Bronchial epithelial cell (primary cell): ENCODE measurements around the gene P2RY11. TPM values are rescaled to one million over a fixed set of nuclear protein-coding genes. Genes with fewer than 3 reads are reported as not detected.
A peak's percentile ranks its signal among the peaks of the same experiment; 100 is the strongest.

Experiments used
- DNase-seq: peaks from one replicate; pipeline ENCODE4 v3.0.0-alpha.2; 2010; ENCODE audit warnings: low read depth
- FAIRE-seq: peaks from 2 replicates; lab custom pipeline; 2011; peaks lifted over from hg19 to GRCh38; lab: Jason Lieb, UNC
- H3K27me3 ChIP-seq: 2 replicates; pipeline ENCODE4 v1.5.1; 2011; ENCODE audit warnings: low read length; ENCODE audit not compliant: control insufficient read depth, insufficient read depth
- H3K36me3 ChIP-seq: 2 replicates; pipeline ENCODE4 v1.5.1; 2011; ENCODE audit warnings: low read length; ENCODE audit not compliant: control insufficient read depth, insufficient read depth
- H3K4me3 ChIP-seq: 2 replicates; pipeline ENCODE4 v1.5.1; 2011; ENCODE audit warnings: mild to moderate bottlenecking, low read depth, low read length, control low read depth
- total RNA-seq: library from RNA; depleted of rRNA; stranded (reverse); fragments of >200 nt; gene quantifications from 2 replicates; pipeline ENCODE4 v1.2.1, GENCODE V29; 2014
- TF ChIP-seq, protein P1 (sequence below): IDR thresholded peaks from 2 replicates; pipeline ENCODE4 v1.5.1; 2011; ENCODE audit warnings: mild to moderate bottlenecking, moderate library complexity, low read length, control low read depth, inconsistent platforms; ENCODE audit not compliant: insufficient read depth, severe bottlenecking

P2RY11 gene
- total RNA-seq, 1 donor from 2014 or later: 1.1 TPM

DNA sequence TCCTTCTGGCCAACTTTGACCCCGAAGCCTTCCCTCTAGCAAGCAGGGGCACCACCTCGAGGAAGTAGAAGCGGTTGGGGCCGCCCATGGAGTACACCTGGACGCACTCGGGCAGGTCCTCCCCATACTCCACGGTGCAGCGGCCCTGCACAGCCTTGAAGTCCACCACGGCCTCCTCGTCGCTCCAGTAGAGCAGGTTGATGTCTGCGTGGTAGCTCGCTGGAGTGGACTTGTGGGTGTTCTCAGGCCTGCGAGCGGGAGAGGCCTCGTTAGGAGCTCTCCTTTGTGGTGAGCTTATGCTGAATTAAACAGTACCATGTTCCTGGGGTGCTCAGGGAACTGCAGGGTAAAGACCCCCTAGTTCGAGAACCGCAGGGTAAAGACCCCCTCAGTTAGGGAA lies 30.5 kb downstream of the P2RY11 start:
- DNase-seq (no peak), FAIRE-seq (no peak)
- Histone ChIP-seq H3K36me3 (peaks cover 46% of the 10 kb centered on the region), H3K27me3 (no peaks in the 10 kb centered on the region), H3K4me3 (no peak overlapping the region)
- TF ChIP-seq, protein P1, sequence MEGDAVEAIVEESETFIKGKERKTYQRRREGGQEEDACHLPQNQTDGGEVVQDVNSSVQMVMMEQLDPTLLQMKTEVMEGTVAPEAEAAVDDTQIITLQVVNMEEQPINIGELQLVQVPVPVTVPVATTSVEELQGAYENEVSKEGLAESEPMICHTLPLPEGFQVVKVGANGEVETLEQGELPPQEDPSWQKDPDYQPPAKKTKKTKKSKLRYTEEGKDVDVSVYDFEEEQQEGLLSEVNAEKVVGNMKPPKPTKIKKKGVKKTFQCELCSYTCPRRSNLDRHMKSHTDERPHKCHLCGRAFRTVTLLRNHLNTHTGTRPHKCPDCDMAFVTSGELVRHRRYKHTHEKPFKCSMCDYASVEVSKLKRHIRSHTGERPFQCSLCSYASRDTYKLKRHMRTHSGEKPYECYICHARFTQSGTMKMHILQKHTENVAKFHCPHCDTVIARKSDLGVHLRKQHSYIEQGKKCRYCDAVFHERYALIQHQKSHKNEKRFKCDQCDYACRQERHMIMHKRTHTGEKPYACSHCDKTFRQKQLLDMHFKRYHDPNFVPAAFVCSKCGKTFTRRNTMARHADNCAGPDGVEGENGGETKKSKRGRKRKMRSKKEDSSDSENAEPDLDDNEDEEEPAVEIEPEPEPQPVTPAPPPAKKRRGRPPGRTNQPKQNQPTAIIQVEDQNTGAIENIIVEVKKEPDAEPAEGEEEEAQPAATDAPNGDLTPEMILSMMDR: no peak

DNA sequence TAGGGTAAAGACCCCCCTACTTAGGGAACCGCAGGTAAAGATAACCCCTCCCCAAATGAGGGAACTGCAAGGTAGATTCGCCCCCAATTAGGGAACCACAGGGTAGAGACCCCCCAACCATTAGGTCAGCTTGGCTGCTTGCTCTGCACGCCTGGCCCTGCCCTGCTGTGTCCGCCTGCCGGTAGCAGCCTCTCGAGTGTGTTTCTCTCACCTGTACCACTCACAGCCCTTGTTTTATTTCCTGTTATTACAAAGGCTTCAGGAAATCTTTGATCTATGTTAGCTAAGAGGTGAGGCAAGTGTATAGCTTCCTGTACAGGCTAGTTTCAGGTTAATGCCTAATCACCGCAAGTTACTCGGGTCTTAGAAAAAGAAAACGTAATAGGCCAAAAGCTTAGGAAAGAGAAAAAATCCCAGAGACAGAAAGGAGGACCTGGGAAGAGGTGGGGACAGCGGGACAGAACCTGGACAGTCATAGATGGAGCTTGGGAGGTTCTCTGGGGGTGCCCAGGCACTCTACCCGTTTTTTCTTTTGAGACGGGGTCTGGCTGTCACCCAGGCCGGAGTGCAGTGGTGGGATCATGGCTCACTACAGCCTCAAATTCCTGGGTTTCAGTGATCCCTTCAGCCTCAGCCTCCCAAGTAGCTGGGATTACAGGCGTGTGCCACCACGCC lies 31.3 kb downstream of the P2RY11 start:
- H3K4me3 ChIP-seq: no peak overlapping the region
- FAIRE-seq (no peak), DNase-seq (peak; percentile 21)
- peaks cover 41% of the 10 kb centered on the region for H3K36me3 ChIP-seq
- H3K27me3 ChIP-seq: no peaks in the 10 kb centered on the region
- TF ChIP-seq, protein P1: no peak

DNA sequence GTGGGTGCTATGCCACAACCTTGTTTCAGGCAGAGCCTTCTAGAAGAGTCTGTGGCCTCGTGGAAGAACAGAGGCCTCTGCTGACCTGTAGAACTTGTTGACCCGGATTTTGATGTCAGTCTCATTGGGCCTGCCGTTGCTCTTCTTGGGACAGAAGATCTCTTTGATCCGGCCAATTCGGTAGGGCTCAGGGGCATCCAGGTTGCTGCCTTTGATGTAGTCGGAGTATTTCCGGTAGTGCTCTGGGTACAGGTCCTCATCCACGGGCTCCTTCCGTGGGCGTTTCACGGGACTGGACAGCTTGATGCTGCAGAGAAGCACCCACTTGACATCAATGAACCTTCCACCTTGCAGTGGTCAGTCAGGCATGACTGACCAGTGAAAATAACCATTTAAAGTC lies 32.2 kb downstream of the P2RY11 start:
- Histone ChIP-seq H3K27me3 (no peaks in the 10 kb centered on the region), H3K4me3 (no peak overlapping the region), H3K36me3 (peaks cover 42% of the 10 kb centered on the region)
- FAIRE-seq: no peak
- TF ChIP-seq, protein P1: no peak
- DNase-seq: no peak

DNA sequence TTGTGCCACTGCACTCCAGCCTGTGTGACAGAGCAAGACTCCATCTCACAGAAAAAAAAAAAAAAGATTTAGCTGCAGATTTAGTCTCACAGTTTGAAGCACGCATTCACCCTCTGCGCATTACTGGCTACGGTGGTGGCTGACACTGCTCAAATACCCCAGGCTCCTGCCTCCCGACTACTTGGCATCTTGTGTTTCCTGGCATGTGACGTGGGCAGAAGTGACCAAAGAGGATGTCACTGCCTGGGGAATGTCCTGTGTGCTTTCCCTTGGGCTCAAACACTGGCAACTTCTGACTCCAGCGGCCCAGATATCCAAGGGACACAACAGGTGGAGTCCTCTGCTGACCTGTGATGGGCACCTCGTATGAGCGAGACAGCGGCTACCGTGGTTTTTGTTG lies 32.9 kb downstream of the P2RY11 start:
- H3K36me3 ChIP-seq: peaks cover 41% of the 10 kb centered on the region
- FAIRE-seq (no peak), DNase-seq (no peak)
- H3K4me3 ChIP-seq: no peak overlapping the region
- TF ChIP-seq, protein P1: no peak
- H3K27me3 ChIP-seq: no peaks in the 10 kb centered on the region

DNA sequence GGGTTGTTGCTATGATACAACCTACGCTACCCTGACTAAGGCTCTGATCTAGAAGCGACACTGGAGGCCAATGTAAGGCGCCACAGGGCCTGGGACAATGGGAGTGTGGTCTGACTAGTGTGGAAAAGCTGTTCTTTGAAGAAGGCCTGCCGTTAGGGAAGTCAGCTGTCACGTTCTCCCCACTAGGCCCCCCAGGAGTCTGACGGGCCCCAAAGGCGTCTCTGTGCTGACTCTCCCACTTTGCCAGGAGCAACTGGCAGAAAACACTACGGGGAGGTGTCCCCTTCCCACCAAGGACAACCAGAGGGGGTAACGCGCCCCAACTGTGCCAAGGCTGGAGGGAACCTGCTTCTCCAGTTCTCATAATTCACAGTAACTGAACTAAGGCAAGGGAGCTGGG lies 33.5 kb downstream of the P2RY11 start:
- FAIRE-seq (no peak), DNase-seq (no peak)
- H3K36me3 ChIP-seq: peaks cover 38% of the 10 kb centered on the region
- H3K4me3 ChIP-seq: no peak overlapping the region
- TF ChIP-seq, protein P1: no peak
- no peaks in the 10 kb centered on the region for H3K27me3 ChIP-seq

DNA sequence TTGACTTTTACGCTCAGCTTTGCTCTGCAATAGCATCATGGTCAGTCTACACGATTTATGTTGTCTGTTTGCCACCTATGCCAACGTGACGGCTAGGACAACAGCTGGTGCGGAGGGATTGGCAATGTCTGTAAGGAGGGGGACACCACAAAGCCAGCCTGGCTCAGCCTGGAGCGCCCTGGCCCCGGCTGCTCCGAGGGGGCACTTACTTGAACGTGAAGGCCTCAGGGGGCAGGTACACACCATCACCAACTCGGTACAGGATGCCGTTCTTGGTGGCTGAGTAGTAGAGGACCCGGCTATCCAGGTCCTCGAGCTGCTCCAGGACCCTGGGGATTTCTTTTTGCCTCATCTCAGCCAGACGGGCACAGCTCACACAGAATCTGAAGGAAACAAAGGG lies 34.6 kb downstream of the P2RY11 start:
- H3K27me3 ChIP-seq: no peaks in the 10 kb centered on the region
- H3K36me3 ChIP-seq: peaks cover 34% of the 10 kb centered on the region
- DNase-seq: no peak
- FAIRE-seq: no peak
- no peak overlapping the region for H3K4me3 ChIP-seq
- TF ChIP-seq, protein P1: no peak
